Stimulated activated naive B cell treated with anti-CD40 and anti-IgM and Interleukin-4, amounts not matched to agents 10 μg/mL and 1 μg/mL and 100 μg/mL, for 72 hours (primary cell): ENCODE measurements around the gene LGR6.
A peak's percentile ranks its signal among the peaks of the same experiment; 100 is the strongest.
"Not testable (repeated sequence)": the region's sequence is repeated elsewhere in the genome, so short reads cannot be mapped to it uniquely, and the experiment has no call there.

ENCODE experiments used
- ATAC-seq, 2 donors: fragments of 150-1000 bp; cut with Tn5 transposase; replicated peaks; 2 replicates each; pipeline ENCODE4 v1.10.0; 2021; ENCODE audit warnings: moderate library complexity in 1 of 2
- DNase-seq: peaks from one replicate; pipeline ENCODE4 v3.0.0; 2021
- H3K27ac Mint-ChIP-seq: one replicate; pipeline ENCODE4 v1.8.0; 2022; ENCODE audit warnings: mild to moderate bottlenecking, mixed read lengths
- H3K27me3 Mint-ChIP-seq, 2 donors: one replicate each; pipeline ENCODE4 v1.8.0; 2022; ENCODE audit warnings: mixed read lengths in 2 of 2
- H3K36me3 Mint-ChIP-seq, 2 donors: one replicate each; pipeline ENCODE4 v1.8.0; 2022; ENCODE audit warnings: mixed read lengths in 2 of 2, mild to moderate bottlenecking in 1 of 2
- H3K4me1 Mint-ChIP-seq, 2 donors: one replicate each; pipeline ENCODE4 v1.8.0; 2022; ENCODE audit warnings: mixed read lengths in 2 of 2, mild to moderate bottlenecking in 1 of 2
- H3K4me3 Mint-ChIP-seq, 2 donors: one replicate each; pipeline ENCODE4 v1.8.0; 2022; ENCODE audit warnings: mild to moderate bottlenecking in 2 of 2, mixed read lengths in 2 of 2, moderate library complexity in 1 of 2
- H3K9me3 Mint-ChIP-seq, 2 donors: one replicate each; pipeline ENCODE4 v1.8.0; 2022; ENCODE audit warnings: mixed read lengths in 2 of 2, mild to moderate bottlenecking in 1 of 2

Gene LGR6

DNA sequence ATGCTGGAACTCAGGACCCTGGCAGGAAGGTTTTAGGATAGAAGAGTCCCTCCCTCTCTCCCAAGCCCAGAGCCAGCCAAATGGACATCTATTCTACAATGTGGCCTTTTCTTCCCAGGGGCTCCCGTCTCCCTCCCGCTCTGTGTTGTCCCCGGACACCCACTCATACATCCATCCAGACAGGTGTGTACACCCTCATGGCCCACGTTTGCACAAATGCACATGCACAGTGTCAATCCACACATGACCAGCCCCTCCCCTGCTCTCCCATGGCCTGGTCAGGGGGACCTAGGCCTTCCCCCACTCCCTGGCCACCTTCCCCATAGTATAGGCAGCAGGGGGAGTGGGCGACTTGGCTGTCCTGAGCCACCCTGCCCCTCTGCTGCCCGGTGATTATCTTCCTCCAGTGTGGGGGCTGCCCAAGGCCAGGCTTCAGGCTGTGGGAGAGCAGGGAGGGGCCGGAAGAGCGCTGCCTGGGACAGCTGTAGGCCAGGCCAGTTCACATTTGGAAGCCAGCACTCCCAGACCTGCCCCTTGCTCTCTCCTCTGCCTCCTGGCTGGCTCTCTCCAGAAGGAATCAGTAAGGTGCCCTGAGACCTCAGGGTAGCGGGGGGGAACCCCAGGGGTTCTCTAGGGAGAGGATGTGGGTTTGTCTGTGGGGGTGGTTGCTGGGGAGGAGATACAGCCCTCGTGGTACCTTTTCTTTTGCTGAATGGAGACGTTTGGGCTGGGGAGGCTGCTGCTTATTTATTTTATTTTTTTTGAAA, 29.1 kb upstream of the LGR6 start:
- Mint-ChIP-seq H3K4me3 (peak overlapping the region; percentile 65 to 66), H3K36me3 (peaks cover 3 to 5% of the 10 kb centered on the region in 2 donors), H3K4me1 (peaks cover 50 to 80% of the 10 kb centered on the region in 2 donors), H3K27ac (peak overlapping the region; percentile 67), H3K9me3 (no peaks in the 10 kb centered on the region), H3K27me3 (peaks cover 10 to 16% of the 10 kb centered on the region in 2 donors)
- ATAC-seq, result peak; percentile 70 to 74
- DNase-seq, result peak; percentile 80

DNA sequence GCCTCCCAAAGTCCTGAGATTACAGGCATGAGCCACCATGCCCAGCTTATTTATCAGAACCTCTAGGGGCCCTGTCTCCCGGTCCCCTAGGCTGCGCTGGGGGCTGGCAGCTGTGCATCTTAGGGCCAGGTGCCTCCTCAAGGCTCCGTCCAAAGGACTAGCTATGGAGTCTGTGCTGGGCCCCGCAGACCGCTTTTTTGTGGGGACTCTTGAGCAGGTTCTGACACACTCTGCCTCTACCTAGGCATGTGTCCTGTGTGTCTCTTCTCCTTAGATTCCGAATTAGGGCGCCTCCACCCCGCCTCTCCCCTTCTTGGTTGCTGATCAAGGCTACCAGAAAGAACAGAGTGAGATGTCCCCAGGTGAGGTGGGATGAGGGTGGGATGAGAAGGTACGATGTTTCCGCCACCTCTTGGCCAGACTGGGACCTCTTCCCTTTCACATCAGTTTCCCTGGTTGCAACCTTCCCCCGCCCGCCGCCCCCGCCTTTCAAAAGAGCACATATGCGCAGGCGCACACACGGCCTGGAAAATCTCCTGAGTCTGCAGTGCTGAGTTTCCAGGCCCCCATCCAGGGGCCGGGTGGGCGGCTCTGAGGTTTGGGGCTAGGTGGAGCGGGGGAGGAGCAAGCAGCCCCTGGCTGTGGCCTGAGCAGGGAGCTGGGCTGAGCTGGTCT, 28.2 kb upstream of the LGR6 start:
- Mint-ChIP-seq H3K27ac (no peak overlapping the region), H3K27me3 (peaks cover 10 to 16% of the 10 kb centered on the region in 2 donors), H3K9me3 (no peaks in the 10 kb centered on the region), H3K36me3 (peaks cover 0 to 2% of the 10 kb centered on the region in 2 donors), H3K4me3 (peak overlapping the region; percentile 65 to 66), H3K4me1 (peaks cover 45 to 70% of the 10 kb centered on the region in 2 donors)
- ATAC-seq (no peak), DNase-seq (no peak)

DNA sequence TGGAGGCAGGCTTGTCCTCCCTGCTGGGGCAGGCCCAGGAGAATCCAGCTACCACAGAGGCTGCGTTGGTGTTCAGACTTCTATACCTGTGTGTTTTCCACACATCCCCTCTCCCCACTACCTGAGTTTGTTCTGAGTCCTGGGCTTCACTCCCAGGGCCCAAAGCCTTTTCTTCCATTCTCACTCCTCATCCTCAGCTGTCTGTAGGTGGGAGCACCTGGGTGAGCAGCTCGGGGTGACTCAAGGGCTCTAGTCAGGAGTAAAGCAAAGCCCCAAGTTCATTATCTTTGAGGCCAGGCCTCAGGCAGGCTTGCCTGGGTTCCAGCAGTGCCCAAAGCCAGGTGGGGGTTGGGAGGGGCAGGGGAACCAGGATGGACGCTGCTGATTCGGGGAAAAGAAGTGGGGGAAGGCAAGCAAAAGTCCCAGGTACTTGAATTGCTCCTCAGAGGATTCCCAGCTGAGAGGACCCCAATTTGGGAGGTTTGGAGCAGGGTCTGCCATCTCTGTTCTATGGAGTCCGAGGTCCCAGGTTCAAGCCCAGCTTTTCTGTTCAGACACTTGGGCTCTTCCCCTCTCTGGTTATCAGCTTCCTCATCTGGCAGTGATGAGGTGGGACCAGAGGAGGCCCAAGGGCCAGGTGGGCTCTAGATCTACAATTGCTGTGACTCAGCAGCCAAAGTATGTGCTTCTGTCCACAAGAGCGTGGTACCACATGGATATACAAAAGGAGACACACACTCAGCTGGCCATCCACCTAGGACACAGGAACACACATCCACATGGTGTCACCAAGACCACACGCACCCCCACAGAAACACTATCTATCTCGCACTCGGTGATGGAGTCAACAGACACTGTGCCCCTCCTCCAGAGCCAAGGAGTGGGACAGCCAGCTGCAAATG, 27.4 kb upstream of the LGR6 start:
- peaks cover 39 to 62% of the 10 kb centered on the region in 2 donors for H3K4me1 Mint-ChIP-seq
- no peaks in the 10 kb centered on the region for H3K9me3 Mint-ChIP-seq
- H3K27me3 Mint-ChIP-seq, result peaks cover 10 to 16% of the 10 kb centered on the region in 2 donors
- peak overlapping the region in 1 of 2 donors; percentile 7 for H3K4me3 Mint-ChIP-seq
- DNase-seq, result no peak
- H3K36me3 Mint-ChIP-seq, result no peaks in the 10 kb centered on the region
- ATAC-seq, result no peak
- H3K27ac Mint-ChIP-seq, result no peak overlapping the region

DNA sequence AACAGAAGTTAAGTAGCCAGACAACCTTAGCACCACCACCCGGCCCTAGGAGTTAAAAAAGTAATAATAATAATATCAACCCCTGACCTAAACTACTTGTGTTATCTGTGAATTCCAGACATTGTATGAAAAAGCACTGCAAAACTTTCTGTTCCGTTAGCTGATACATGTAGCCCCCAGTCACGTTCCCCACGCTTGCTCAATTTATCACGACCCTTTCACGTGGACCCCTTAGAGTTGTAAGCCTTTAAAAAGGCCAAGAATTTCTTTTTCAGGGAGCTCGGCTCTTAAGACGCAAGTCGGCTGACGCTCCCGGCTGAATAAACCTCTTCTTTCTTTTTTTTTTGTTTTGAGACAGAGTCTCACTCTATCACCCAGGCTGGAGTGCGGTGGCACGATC, 26.5 kb upstream of the LGR6 start:
- Mint-ChIP-seq H3K4me1 (peaks cover 31 to 54% of the 10 kb centered on the region in 2 donors), H3K27me3 (peaks cover 10 to 16% of the 10 kb centered on the region in 2 donors)
- H3K4me3 Mint-ChIP-seq, H3K36me3 Mint-ChIP-seq, DNase-seq, H3K27ac Mint-ChIP-seq, H3K9me3 Mint-ChIP-seq, ATAC-seq: not testable (repeated sequence)

DNA sequence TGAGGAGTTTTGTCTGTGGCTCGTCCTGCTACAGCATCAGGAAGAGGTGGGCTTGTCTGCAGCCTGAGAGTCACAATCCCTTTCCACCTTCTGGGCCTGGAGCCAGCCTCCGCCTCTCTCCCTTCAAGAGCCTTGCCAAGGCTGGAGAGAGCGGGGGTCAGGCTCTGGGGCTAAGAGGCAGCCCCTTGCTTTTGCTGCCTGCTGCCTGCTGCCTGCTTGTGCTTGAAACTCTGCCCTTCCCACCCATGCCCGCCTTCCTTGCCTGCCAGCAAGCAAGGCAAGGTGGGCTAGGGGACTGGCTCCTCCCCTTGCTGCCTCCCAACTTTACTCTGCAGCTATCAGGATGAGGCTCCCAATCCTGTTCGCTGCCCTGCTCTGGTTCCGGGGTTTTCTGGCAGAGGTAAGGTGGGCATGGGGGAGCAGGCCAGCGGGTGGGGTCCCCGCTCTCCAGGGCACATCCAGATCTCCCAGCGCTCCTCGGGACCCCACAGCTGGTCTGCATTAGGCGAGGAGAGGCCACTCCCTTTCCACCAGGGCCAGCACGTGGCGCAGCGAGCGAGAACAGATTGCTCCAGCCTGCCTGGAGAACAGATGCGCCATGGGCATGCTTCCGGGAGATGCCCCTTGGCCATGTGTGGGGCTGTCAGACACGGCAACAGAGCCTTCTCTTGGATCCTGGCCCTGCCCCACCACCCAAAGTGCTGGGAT, 25.7 kb upstream of the LGR6 start:
- Mint-ChIP-seq H3K9me3 (no peaks in the 10 kb centered on the region), H3K36me3 (no peaks in the 10 kb centered on the region), H3K27me3 (peaks cover 10 to 16% of the 10 kb centered on the region in 2 donors), H3K27ac (no peak overlapping the region), H3K4me1 (peaks cover 23 to 46% of the 10 kb centered on the region in 2 donors), H3K4me3 (no peak overlapping the region)
- ATAC-seq, result no peak
- no peak for DNase-seq

DNA sequence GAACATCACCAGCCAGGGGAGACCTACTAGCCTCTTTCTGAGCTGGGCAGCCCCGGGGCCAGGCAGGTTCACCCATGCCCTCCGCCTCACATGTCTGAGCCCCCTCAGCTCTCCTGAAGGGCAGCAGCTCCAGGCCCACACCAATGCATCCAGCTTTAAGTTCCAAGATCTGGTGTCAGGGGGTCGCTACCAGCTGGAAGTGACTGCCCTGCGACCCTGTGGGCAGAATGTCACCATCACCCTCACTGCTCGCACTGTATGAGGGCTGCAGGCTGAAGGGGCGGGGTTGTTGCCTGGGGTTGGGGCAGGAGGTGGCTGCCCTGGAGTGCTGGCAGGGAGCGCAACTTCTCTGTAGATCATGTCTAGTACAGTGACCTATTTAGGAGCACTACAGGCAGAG, 24.7 kb upstream of the LGR6 start:
- no peak for ATAC-seq
- Mint-ChIP-seq H3K4me3 (peak overlapping the region in 1 of 2 donors; percentile 20), H3K4me1 (peaks cover 17 to 36% of the 10 kb centered on the region in 2 donors), H3K36me3 (no peaks in the 10 kb centered on the region), H3K9me3 (no peaks in the 10 kb centered on the region), H3K27ac (no peak overlapping the region), H3K27me3 (peaks cover 10 to 16% of the 10 kb centered on the region in 2 donors)
- DNase-seq, result no peak

DNA sequence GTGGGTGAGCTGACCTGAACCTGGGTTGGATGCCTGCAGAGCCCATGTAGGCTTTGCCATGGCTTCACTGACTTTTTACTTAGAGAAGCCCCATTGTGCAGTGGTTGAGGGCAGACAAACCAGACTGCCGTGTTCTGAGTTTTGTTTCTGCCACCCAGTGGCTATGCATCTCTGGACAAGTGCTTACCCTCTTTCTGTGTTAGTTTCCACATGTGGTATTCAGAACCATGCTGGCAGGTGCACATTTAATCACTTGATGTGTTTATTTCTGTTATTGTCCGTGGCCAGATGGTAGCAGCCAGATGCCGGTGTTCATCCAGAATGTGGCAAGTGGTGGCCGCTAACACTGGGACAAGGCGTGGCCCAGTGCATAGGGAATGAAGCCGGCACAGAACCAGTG, 22.9 kb upstream of the LGR6 start:
- no peak for ATAC-seq
- Mint-ChIP-seq H3K4me1 (peaks cover 6 to 17% of the 10 kb centered on the region in 2 donors), H3K36me3 (no peaks in the 10 kb centered on the region), H3K4me3 (no peak overlapping the region), H3K27me3 (peaks cover 10 to 16% of the 10 kb centered on the region in 2 donors), H3K9me3 (no peaks in the 10 kb centered on the region), H3K27ac (no peak overlapping the region)
- DNase-seq, result no peak

DNA sequence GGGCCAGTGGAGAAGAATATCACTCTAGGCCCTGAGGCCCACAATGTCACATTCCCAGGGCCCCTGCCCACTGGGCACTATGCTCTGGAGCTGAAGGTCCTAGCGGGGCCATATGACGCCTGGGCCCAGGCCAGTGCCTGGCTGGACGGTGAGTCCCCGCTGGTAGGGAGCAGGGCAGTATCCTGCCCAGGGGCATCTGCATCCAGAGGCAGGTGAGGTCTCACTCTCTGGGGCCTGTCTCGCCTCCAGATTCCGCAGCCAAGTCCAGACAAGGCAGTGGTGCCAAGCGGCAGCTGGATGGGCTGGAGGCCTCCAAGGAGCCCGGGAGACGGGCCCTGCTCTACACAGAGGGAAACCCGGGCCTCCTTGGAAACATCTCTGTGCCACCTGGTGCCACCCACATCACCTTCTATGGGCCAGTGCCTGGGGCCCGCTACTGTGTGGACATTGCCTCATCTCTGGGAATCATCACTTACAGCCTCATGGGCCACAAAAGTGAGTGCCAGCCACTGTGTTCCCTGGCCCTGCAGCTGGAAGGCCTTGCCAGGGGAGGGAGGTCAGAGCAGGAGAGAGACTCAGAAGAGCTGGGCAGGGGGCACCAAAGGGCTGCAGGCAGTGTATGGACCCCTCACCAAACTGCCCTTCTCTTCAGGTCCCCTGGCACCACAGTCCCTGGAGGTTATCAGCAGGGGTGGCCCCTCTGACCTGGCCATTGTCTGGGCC, 22.1 kb upstream of the LGR6 start:
- Mint-ChIP-seq H3K4me3 (no peak overlapping the region), H3K4me1 (peaks cover 3 to 10% of the 10 kb centered on the region in 2 donors), H3K27ac (no peak overlapping the region), H3K36me3 (no peaks in the 10 kb centered on the region), H3K27me3 (peaks cover 10 to 16% of the 10 kb centered on the region in 2 donors), H3K9me3 (no peaks in the 10 kb centered on the region)
- DNase-seq, result no peak
- ATAC-seq, result peak; percentile 10 to 20

DNA sequence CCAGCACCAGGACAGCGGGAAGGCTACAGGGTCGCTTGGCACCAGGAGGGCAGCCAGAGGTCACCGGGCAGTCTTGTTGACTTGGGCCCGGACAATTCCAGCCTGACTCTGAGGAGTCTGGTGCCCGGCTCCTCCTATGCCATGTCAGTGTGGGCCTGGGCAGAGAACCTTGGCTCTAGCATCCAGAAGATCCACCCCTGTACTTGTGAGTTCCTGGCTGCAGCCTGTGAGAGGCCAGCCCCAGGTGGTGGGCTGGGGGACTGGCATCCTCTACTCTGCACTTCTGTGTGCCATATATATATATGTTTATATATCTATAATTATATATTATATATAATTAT, 21.6 kb upstream of the LGR6 start:
- no peak for DNase-seq
- H3K9me3 Mint-ChIP-seq, result no peaks in the 10 kb centered on the region

DNA sequence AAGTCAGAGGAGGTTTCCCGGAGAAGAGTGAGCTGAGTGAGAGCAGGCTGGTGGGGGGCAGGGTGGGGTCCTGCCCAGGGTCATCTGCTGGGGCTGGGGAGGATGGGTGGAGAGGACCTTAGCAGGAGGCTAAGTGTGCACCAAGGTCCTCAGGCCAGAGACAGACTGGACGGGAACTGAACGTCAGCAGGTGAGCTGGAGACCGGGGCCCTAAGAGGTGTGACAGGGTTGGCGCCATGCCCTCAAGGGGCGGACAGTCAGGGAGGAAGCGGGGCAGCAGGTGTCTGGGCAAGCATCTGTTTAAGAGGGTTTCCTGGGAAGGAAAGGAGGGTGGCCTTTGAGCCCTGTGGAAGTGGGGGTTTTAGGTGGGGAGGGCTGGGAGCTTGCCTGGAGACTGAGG, 19.6 kb upstream of the LGR6 start:
- Mint-ChIP-seq H3K27me3 (peaks cover 5 to 9% of the 10 kb centered on the region in 2 donors), H3K27ac (no peak overlapping the region), H3K9me3 (no peaks in the 10 kb centered on the region), H3K4me1 (peaks cover under 1 to 1% of the 10 kb centered on the region in 2 donors), H3K36me3 (no peaks in the 10 kb centered on the region), H3K4me3 (no peak overlapping the region)
- no peak for ATAC-seq
- no peak for DNase-seq

More for the DNA sequence above, 21.6 kb upstream of the LGR6 start:
- Mint-ChIP-seq H3K36me3 (no peaks in the 10 kb centered on the region), H3K4me1 (peaks cover 0 to 4% of the 10 kb centered on the region in 2 donors), H3K27ac (no peak overlapping the region), H3K27me3 (peaks cover 10 to 19% of the 10 kb centered on the region in 2 donors), H3K4me3 (no peak overlapping the region)
- ATAC-seq, result peak; percentile 61 to 62

DNA sequence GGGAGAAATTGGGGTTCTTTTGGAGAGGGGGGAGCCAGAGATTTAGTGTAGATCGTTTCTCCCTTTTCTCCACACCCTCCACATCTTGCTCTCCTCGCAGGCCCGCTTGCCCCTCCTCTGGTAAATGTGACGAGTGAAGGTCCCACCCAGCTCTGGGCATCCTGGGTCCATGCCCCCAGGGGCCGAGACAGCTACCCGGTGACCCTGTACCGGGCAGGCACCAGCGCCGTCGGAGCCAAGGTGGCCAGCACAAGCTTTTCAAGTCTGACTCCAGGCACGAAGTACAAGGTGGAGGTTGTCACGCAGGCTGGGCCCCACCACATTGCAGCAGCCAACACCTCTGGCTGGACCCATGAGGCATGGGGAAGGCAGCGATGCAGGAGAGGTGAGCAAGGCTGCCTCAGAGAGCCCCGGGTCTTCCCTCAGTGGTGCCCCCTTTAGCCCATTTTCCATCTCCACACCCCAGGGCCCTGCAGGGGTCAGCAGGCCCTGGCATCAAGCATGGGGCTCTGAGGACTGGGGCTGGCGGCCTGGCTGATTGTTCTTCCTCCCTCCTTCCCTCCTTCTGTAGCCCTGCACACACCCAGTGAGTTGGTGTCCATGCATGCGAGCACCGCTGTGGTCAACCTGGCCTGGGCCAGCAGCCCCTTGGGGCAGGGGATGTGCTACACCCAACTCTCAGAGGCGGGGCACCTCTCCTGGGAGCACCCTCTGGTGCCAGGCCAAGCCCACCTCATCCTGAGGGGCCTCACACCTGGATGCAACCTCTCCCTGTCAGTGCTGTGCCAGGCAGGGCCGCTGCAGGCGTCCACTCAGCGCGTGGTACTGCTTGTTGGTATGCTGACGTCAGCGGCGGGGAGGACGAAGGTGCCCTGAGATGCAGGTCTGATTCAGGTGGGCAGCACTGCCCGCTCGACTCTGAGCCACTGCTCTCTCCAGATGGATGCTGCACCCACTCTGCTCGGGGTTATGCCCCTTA, 16.4 kb upstream of the LGR6 start:
- Mint-ChIP-seq H3K9me3 (no peaks in the 10 kb centered on the region), H3K36me3 (no peaks in the 10 kb centered on the region), H3K27ac (no peak overlapping the region), H3K4me1 (peaks cover 3 to 16% of the 10 kb centered on the region in 2 donors), H3K4me3 (no peak overlapping the region), H3K27me3 (peaks cover 8 to 15% of the 10 kb centered on the region in 2 donors)
- DNase-seq, result no peak
- ATAC-seq, result no peak
